GM18505 (cell line): Measurements from ENCODE around the gene DEFB131A.
"Not testable (repeated sequence)": the region's sequence is repeated elsewhere in the genome, so short reads cannot be mapped to it uniquely, and the experiment has no call there.

Source experiments
- ATAC-seq: cut with Tn5 transposase; IDR thresholded peaks from one replicate; pipeline ENCODE4 v1.9.1; 2021; ENCODE audit not compliant: unreplicated experiment

DEFB131A gene

DNA sequence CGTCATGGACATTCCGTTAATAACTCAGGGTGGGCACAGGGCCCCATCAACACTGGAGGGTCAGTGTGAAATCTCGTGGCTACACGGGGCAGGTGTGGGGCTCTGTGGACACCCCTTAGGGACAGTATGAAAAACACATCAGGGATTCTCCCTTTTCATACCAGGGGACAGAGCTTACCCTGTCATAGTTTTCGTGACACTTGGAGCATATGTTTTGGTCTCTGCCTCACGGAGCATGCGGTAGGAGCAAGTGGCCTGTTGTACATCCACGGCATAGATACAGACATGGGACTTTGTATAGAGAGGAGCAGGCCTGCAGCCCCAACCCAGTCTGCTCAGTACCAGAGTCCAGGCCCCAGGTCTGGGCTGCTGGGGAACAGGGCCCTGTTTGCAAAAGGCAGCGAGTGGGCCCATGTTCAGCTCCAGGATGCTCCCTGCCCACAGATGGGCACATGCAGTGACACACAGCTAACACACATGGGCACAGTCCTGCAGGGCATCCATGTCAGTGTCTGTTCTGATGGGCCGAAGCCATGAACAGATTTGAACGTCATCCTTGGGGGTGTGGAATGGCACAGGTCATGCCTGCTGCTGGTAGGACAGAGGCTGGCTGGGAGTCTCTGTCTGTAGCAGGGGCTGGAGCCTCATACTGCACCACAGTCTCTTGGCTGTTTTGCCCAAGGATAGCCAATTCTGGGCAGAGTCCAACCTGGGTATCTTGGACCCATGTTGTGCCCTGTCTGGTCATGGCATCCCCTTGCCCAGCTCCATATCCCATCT, 50.2 kb downstream of the DEFB131A start:
- not testable (repeated sequence) for ATAC-seq

GRCh38 chr4:9495443-9495842, 51.2 kb downstream of the DEFB131A start:
- ATAC-seq, result not testable (repeated sequence)

DNA sequence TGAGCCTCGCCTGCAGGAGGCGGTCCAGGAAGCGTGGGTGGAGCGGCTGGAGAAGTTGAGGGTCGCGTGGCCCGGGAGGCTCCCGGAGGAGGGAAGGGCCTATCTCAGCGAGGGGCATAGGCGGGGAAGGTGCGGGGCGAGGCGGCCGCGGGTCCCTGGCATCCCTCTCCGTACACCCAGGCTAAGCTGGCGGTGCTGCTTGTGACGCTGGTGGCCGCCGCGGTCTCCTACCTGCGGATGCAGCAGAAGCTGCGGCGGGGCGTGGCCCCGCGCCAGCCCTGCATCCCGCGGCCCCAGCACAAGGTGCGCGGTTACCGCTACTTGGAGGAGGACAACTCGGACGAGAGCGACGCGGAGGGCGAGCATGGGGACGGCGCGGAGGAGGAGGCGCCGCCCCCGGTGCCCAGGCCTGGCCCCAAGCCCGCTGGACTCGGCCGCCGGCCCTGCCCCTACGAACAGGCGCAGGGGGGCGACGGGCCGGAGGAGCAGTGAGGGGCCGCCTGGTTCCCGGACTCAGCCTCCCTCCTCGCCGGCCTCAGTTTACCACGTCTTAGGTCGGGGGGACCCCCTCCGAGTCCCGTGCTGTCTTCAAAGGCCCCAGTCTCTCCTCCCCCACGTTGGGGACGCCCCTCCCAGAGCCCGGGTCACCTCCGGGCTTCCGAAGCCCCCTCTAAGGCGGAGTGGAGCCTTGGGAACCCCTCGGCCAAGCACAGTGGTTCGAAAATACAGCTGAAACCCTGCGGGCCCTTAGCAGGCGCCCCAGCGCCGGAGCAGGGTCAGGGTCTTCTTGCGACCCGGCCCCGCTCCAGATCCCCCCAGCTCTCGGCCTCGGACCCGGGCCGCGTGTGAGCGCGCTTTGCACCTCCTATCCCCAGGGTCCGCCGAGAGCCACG, 53.6 kb downstream of the DEFB131A start:
- not testable (repeated sequence) for ATAC-seq

DNA sequence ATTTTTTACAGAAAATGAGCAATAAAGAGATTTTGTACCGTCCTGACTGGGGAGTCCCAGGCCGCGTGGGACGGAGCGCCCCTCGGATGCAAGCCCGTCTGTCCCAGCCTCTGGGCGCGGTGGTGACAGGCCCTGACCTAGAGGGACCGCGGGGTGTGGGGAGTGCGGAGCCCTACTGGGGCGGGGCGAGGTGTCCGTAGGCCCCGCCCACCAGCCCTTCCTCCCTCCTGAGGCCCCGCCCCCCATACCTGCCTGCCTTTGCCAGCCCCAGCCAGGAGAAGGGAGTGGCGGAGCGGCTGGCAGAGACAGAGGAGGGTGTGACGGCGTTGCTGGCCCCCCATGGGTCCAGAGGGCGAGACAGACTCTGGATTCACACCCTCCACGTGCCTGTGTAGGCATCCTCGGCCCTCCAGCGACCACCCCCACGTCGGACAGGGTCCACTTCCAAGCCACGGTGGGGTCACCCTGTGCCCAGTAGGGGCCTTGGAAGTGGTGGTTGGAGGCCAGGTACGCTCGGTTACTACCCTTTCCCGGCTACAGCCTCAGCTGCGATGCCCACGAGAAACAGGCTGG, 54.3 kb downstream of the DEFB131A start:
- not testable (repeated sequence) for ATAC-seq

- ATAC-seq, result not testable (repeated sequence)
Measured at GRCh38 chr4:9499974-9500487, 55.8 kb downstream of the DEFB131A start.
